ENCODE data around the gene MYBBP1A.

- TF ChIP-seq POLR2A (IDR thresholded peaks at IDR 0.05; ENCODE audit: control extremely low read depth in 1 of 2, low read depth in 2 of 2, low read length in 2 of 2) = no peak
- TF ChIP-seq EP300 (IDR thresholded peaks at IDR 0.05; ENCODE audit: borderline replicate concordance in 1 of 2, low read depth in 2 of 2, low read length in 2 of 2) = no peak
- TF ChIP-seq SP4 (IDR thresholded peaks at IDR 0.05; ENCODE audit: low read length) = no peak
- no peak for TF ChIP-seq NRF1 (IDR thresholded peaks at IDR 0.05; ENCODE audit: low read depth, low read length)
- no peak for TF ChIP-seq MAX (IDR thresholded peaks at IDR 0.05)
- TF ChIP-seq CTCF (IDR thresholded peaks at IDR 0.05; ENCODE audit: control extremely low read depth in 1 of 3, insufficient read depth in 1 of 3, low read depth in 1 of 3, low read length in 3 of 3) = no peak
- no peak for TF ChIP-seq RAD21 (IDR thresholded peaks at IDR 0.05 in 1 of 2, conservative IDR thresholded peaks at IDR 0.05 in 1 of 2; ENCODE audit: low read depth in 2 of 2, low read length in 2 of 2)
- TF ChIP-seq RFX5 (IDR thresholded peaks at IDR 0.05; ENCODE audit: borderline replicate concordance, low read depth, low read length) = no peak
- no peak for TF ChIP-seq CEBPB (IDR thresholded peaks at IDR 0.05; ENCODE audit: low read depth, low read length)
- no peak for TF ChIP-seq KDM1A (IDR thresholded peaks at IDR 0.05; ENCODE audit: borderline replicate concordance, low read length)
- TF ChIP-seq SP1 (IDR thresholded peaks at IDR 0.05; ENCODE audit: low read depth, low read length) = no peak
- TF ChIP-seq ATF2 (IDR thresholded peaks at IDR 0.05; ENCODE audit: low read length) = no peak
- TF ChIP-seq EZH2 (IDR thresholded peaks at IDR 0.05; ENCODE audit: low read depth, low read length, severe bottlenecking) = no peak
These were observed 48.9 kb downstream of the MYBBP1A start for GRCh38 chr17:4506175-4506813.
